Measurements from ENCODE around the gene MMS19. TPM values are rescaled to one million over a fixed set of nuclear protein-coding genes. Genes with fewer than 3 reads are reported as not detected.

Gene MMS19
- total and polyA plus RNA-seq, 12 donors = 34.7 to 64.9 (median 43.9) TPM

GRCh38 chr10:97519342-97519741, 21.1 kb upstream of the MMS19 start:
- Histone ChIP-seq H3K27ac (peak overlapping the region in 6 of 10 donors; percentile 21 to 78 (median 55)), H3K27me3 (no peaks in the 10 kb centered on the region), H3K4me1 (peaks cover 12 to 90% (median 75%) of the 10 kb centered on the region in 9 donors), H3K36me3 (no peaks in the 10 kb centered on the region), H3K4me3 (no peak overlapping the region), H3K9me3 (no peaks in the 10 kb centered on the region)
- intact Hi-C loops (cut with DNase I) = no loop called here
- 25 to 39% methylated on average over 2 of the region's 2 CpGs for WGBS, 2 donors
- DNase-seq (no peak), ATAC-seq (no peak)
- TF ChIP-seq, protein P1, sequence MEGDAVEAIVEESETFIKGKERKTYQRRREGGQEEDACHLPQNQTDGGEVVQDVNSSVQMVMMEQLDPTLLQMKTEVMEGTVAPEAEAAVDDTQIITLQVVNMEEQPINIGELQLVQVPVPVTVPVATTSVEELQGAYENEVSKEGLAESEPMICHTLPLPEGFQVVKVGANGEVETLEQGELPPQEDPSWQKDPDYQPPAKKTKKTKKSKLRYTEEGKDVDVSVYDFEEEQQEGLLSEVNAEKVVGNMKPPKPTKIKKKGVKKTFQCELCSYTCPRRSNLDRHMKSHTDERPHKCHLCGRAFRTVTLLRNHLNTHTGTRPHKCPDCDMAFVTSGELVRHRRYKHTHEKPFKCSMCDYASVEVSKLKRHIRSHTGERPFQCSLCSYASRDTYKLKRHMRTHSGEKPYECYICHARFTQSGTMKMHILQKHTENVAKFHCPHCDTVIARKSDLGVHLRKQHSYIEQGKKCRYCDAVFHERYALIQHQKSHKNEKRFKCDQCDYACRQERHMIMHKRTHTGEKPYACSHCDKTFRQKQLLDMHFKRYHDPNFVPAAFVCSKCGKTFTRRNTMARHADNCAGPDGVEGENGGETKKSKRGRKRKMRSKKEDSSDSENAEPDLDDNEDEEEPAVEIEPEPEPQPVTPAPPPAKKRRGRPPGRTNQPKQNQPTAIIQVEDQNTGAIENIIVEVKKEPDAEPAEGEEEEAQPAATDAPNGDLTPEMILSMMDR (IDR thresholded peaks at IDR 0.05) = no peak

DNA sequence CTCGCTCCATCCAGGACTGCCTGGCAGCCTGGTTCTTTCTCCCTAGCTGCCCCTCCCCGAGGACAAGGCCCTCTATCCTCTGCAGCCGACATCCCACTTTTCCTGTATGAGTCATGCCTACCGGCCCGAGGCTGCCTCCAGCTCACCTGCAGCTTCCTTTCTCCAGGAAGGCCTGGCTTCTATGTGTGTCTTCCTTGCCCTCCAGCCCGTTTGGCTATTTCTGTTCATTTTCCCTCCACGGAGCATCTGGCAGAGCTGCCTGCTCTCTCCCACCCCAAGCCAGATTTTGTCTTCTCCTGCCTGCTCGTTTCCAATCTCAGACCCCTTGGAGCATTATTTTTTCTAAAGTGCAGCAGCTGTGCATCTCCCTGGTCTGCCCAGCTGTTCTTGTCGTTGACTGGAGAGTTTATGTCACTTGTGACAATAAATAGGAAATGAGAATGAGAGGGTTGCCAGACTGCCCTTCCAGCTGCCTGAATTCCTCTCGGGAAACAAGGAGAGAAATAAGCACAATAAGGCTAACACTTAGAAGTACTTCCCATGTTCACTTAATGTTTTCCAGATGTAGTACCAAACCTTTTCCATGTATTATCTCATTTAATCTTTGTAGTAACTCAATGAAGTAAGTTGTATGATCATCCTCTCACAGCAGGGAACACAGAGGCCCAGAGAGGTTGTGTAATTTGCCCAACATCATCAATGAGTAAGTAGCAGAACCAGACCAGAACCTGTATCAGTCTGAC, 20.2 kb upstream of the MMS19 start:
- Histone ChIP-seq H3K9me3 (no peaks in the 10 kb centered on the region), H3K27me3 (no peaks in the 10 kb centered on the region), H3K4me1 (peaks cover 18 to 98% (median 75%) of the 10 kb centered on the region in 9 donors), H3K27ac (peak overlapping the region; percentile 3 to 78 (median 50)), H3K36me3 (no peaks in the 10 kb centered on the region), H3K4me3 (no peak overlapping the region)
- intact Hi-C loops (cut with DNase I) = no loop called here
- 18 to 25% methylated on average over 10 of the region's 10 CpGs for whole genome bisulfite sequencing, 2 donors
- TF ChIP-seq, protein P1 (IDR thresholded peaks at IDR 0.05) = no peak
- no peak for DNase-seq
- ATAC-seq = peak in 6 of 8 donors; percentile 1 to 56 (median 32)

GRCh38 chr10:97517778-97518300, 19.6 kb upstream of the MMS19 start:
- no peaks in the 10 kb centered on the region for H3K9me3 ChIP-seq
- H3K27me3 ChIP-seq = no peaks in the 10 kb centered on the region
- DNase-seq = no peak
- no peak overlapping the region for H3K4me3 ChIP-seq
- TF ChIP-seq, protein P1 (IDR thresholded peaks at IDR 0.05) = no peak
- H3K4me1 ChIP-seq = peaks cover 18 to 98% (median 74%) of the 10 kb centered on the region in 9 donors
- no peaks in the 10 kb centered on the region for H3K36me3 ChIP-seq
- peak in 1 of 8 donors; percentile 16 for ATAC-seq
- intact Hi-C loops (cut with DNase I) = no loop called here
- 51 to 65% methylated on average over 6 of the region's 6 CpGs for WGBS, 2 donors
- H3K27ac ChIP-seq = peak overlapping the region; percentile 3 to 78 (median 50)

DNA sequence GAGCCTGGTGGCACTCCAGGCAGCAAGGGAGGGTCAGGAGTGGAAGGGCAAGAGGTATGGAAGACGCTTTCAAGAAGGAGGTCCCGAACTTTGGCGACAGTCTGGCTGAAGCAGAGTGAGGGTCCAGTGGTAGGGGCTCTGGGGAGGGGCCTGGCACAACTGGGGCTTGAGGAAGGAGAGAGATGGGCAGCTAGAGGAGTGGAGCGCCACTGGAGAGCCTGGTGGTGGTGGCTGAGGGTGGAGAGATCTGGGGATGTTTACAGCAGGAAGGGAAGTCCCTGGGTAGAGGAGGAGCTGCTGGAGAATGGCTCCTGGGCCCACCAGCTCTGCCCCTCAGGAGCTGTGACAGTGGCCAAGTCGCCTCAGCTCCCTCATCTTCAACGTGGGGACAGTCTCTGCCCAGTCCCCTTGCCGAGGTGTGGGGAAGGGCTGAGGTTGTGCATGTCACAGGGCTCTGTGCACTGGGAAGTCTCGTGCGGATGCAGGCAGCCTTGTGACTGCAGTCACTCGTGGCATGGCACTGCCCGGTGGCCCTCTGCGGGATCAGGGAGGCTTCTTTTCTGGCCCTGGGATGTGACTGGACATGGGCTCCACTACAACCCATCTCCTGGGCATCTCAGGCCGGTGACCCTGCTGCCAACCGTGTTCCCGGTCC, 19.0 kb upstream of the MMS19 start:
- no peaks in the 10 kb centered on the region for H3K36me3 ChIP-seq
- TF ChIP-seq, protein P1 (IDR thresholded peaks at IDR 0.05) = no peak
- H3K4me3 ChIP-seq = no peak overlapping the region
- H3K9me3 ChIP-seq = no peaks in the 10 kb centered on the region
- peaks cover 18 to 98% (median 74%) of the 10 kb centered on the region in 9 donors for H3K4me1 ChIP-seq
- 88 to 93% methylated on average over 15 of the region's 15 CpGs for WGBS, 2 donors
- H3K27me3 ChIP-seq = no peaks in the 10 kb centered on the region
- ATAC-seq = no peak
- H3K27ac ChIP-seq = peak overlapping the region in 8 of 10 donors; percentile 9 to 78 (median 50)
- no peak for DNase-seq
- intact Hi-C loops (cut with DNase I) = no loop called here

Measured in heart right ventricle (tissue), 16 donors.